ENCODE data around the gene UBE2D1. TPM values are rescaled to one million over a fixed set of nuclear protein-coding genes. Genes with fewer than 3 reads are reported as not detected.

Gene UBE2D1
- total RNA-seq, 1 donor from 2014 or later: 22.2 TPM

- H3K4me1 Mint-ChIP-seq (ENCODE audit: unreplicated experiment): peaks cover 8% of the 10 kb centered on the region
- no peaks in the 10 kb centered on the region for H3K9me3 Mint-ChIP-seq (ENCODE audit: unreplicated experiment)
- no peak for DNase-seq (ENCODE audit: low spot score)
- no peak for TF ChIP-seq CTCF (IDR thresholded peaks at IDR 0.05; ENCODE audit: unreplicated experiment)
- peaks cover 2% of the 10 kb centered on the region for H3K27me3 Mint-ChIP-seq (ENCODE audit: unreplicated experiment)
- H3K4me3 Mint-ChIP-seq (ENCODE audit: unreplicated experiment): no peak overlapping the region
- peak overlapping the region; percentile 16 for H3K27ac Mint-ChIP-seq (ENCODE audit: unreplicated experiment)
- H3K36me3 Mint-ChIP-seq (ENCODE audit: low read depth, unreplicated experiment): no peaks in the 10 kb centered on the region
Measured at GRCh38 chr10:58348571-58349033, 13.8 kb downstream of the UBE2D1 start.

GRCh38 chr10:58350023-58350422 lies 15.2 kb downstream of the UBE2D1 start:
- TF ChIP-seq CTCF (IDR thresholded peaks at IDR 0.05; ENCODE audit: unreplicated experiment): no peak
- Mint-ChIP-seq H3K4me1 (ENCODE audit: unreplicated experiment) (peaks cover 8% of the 10 kb centered on the region), H3K36me3 (ENCODE audit: low read depth, unreplicated experiment) (no peaks in the 10 kb centered on the region), H3K9me3 (ENCODE audit: unreplicated experiment) (no peaks in the 10 kb centered on the region), H3K27me3 (ENCODE audit: unreplicated experiment) (peaks cover 2% of the 10 kb centered on the region), H3K4me3 (ENCODE audit: unreplicated experiment) (no peak overlapping the region), H3K27ac (ENCODE audit: unreplicated experiment) (no peak overlapping the region)
- DNase-seq (ENCODE audit: low spot score): no peak

- no peaks in the 10 kb centered on the region for H3K27me3 Mint-ChIP-seq (ENCODE audit: unreplicated experiment)
- H3K4me3 Mint-ChIP-seq (ENCODE audit: unreplicated experiment): no peak overlapping the region
- TF ChIP-seq CTCF (IDR thresholded peaks at IDR 0.05; ENCODE audit: unreplicated experiment): no peak
- DNase-seq (ENCODE audit: low spot score): no peak
- H3K9me3 Mint-ChIP-seq (ENCODE audit: unreplicated experiment): no peaks in the 10 kb centered on the region
- no peak overlapping the region for H3K27ac Mint-ChIP-seq (ENCODE audit: unreplicated experiment)
- H3K36me3 Mint-ChIP-seq (ENCODE audit: low read depth, unreplicated experiment): no peaks in the 10 kb centered on the region
- H3K4me1 Mint-ChIP-seq (ENCODE audit: unreplicated experiment): peaks cover 8% of the 10 kb centered on the region
Measured at GRCh38 chr10:58350619-58351323, 16.0 kb downstream of the UBE2D1 start.

- Mint-ChIP-seq H3K27ac (ENCODE audit: unreplicated experiment) (no peak overlapping the region), H3K9me3 (ENCODE audit: unreplicated experiment) (no peaks in the 10 kb centered on the region), H3K27me3 (ENCODE audit: unreplicated experiment) (no peaks in the 10 kb centered on the region), H3K4me3 (ENCODE audit: unreplicated experiment) (no peak overlapping the region), H3K4me1 (ENCODE audit: unreplicated experiment) (peaks cover 8% of the 10 kb centered on the region), H3K36me3 (ENCODE audit: low read depth, unreplicated experiment) (no peaks in the 10 kb centered on the region)
- TF ChIP-seq CTCF (IDR thresholded peaks at IDR 0.05; ENCODE audit: unreplicated experiment): no peak
- DNase-seq (ENCODE audit: low spot score): no peak
Measured at GRCh38 chr10:58351616-58352578, 17.1 kb downstream of the UBE2D1 start.
